GM12878 (cell line): Measurements from ENCODE around the gene ATF6. TPM values are rescaled to one million over a fixed set of nuclear protein-coding genes. Genes with fewer than 3 reads are reported as not detected.

ENCODE experiments used
- ATAC-seq: fragments of 200-7000 bp; cut with Tn5 transposase; 3 replicates; pipeline ENCODE4 v1.9.1; 2020; ENCODE audit warnings: mild to moderate bottlenecking, moderate library complexity
- BruUV-seq: library from RNA; stranded (reverse); fragments of 400-500 nt; replicated peaks from 2 replicates; lab custom pipeline; 2021; lab: Mats Ljungman, UMichigan
- CTCF ChIA-PET: fragments of 300-600 bp; sonication (Branson Sonifier 250); formaldehyde crosslinking; extraction: SDS; loops from one replicate; lab custom pipeline; 2021; ENCODE audit warnings: inconsistent platforms; lab: Yijun Ruan, JAX
- POLR2A ChIA-PET: fragments of 350-600 bp; formaldehyde crosslinking; extraction: SDS; loops from one replicate; lab custom pipeline; 2021; ENCODE audit warnings: inconsistent platforms; lab: Charles Lee
- RAD21 ChIA-PET: fragments of 300-600 bp; sonication (Branson Sonifier 250); formaldehyde crosslinking; loops from one replicate; lab custom pipeline; 2023; ENCODE audit warnings: antibody characterized with exemption; ENCODE audit not compliant: unreplicated experiment; lab: Charles Lee
- SMC1A ChIA-PET: fragments of 300-600 bp; sonication (Branson Sonifier 250); formaldehyde crosslinking; loops from one replicate; lab custom pipeline; 2023; ENCODE audit not compliant: unreplicated experiment, uncharacterized antibody; lab: Charles Lee
- DNase-seq: peaks from one replicate; pipeline ENCODE4 v3.0.0-alpha.2; 2011; ENCODE audit warnings: low read depth, low spot score
- FAIRE-seq: peaks from 3 replicates; lab custom pipeline; 2011; peaks lifted over from hg19 to GRCh38; lab: Jason Lieb, UNC
- H2AFZ ChIP-seq: 2 replicates; pipeline ENCODE4 v1.6.0; 2011; ENCODE audit warnings: low read depth, low read length, control low read depth; ENCODE audit not compliant: control insufficient read depth
- H3K27ac ChIP-seq: 2 replicates; pipeline ENCODE4 v1.5.1; 2011; ENCODE audit warnings: control low read depth; ENCODE audit not compliant: control insufficient read depth, insufficient read depth
- H3K27me3 ChIP-seq, 2 experiments: replicated peaks in 1 of 2; 2 replicates each; pipeline versions ENCODE4 v1.6.0 to v1.6.1; 2011; ENCODE audit warnings: low read length in 1 of 2; ENCODE audit not compliant: control insufficient read depth in 2 of 2, insufficient read depth in 2 of 2
- H3K36me3 ChIP-seq, 2 experiments: 2 replicates each; pipeline ENCODE4 v1.5.1; 2011; ENCODE audit warnings: low read length in 1 of 2; ENCODE audit not compliant: control insufficient read depth in 2 of 2, insufficient read depth in 2 of 2
- H3K4me1 ChIP-seq: 2 replicates; pipeline ENCODE4 v1.6.1; 2011; ENCODE audit warnings: mild to moderate bottlenecking, low read length, moderate library complexity, mixed read lengths; ENCODE audit not compliant: control insufficient read depth, insufficient read depth
- H3K4me2 ChIP-seq: 2 replicates; pipeline ENCODE4 v1.6.0; 2011; ENCODE audit warnings: control low read depth; ENCODE audit not compliant: control insufficient read depth, insufficient read depth
- H3K4me3 ChIP-seq: fragments of 200-600 bp; sonication (generic); 2 replicates; pipeline ENCODE4 v1.5.1; 2016
- H3K79me2 ChIP-seq: 2 replicates; pipeline ENCODE4 v1.6.0; 2011; ENCODE audit warnings: low read length; ENCODE audit not compliant: control insufficient read depth, insufficient read depth
- H3K9ac ChIP-seq: 2 replicates; pipeline ENCODE4 v1.8.0; 2011; ENCODE audit warnings: low read length, control low read depth, mixed read lengths; ENCODE audit not compliant: control insufficient read depth, insufficient read depth
- H3K9me3 ChIP-seq: replicated peaks from 3 replicates; pipeline ENCODE4 v1.5.1; 2011; ENCODE audit warnings: mild to moderate bottlenecking, low read length; ENCODE audit not compliant: control insufficient read depth, insufficient read depth
- H4K20me1 ChIP-seq: 2 replicates; pipeline ENCODE4 v1.6.0; 2011; ENCODE audit not compliant: control insufficient read depth, insufficient read depth
- CHD4 ChIP-seq: fragments of 200-600 bp; sonication (generic); IDR thresholded peaks from 2 replicates; pipeline ENCODE4 v1.6.1; 2016; ENCODE audit warnings: mild to moderate bottlenecking
- FOS ChIP-seq: IDR thresholded peaks from 3 replicates; pipeline ENCODE4 v1.6.1; 2011; ENCODE audit warnings: borderline replicate concordance; ENCODE audit not compliant: insufficient read length; ENCODE audit errors: extremely low read depth
- IKZF1 ChIP-seq: fragments of 450-650 bp; conservative IDR thresholded peaks from 2 replicates; pipeline ENCODE4 v1.6.1; 2017; ENCODE audit warnings: antibody characterized with exemption, mild to moderate bottlenecking
- MEF2A ChIP-seq: IDR thresholded peaks from 2 replicates; pipeline ENCODE4 v1.6.1; 2011; ENCODE audit warnings: low read depth, mild to moderate bottlenecking, low read length, moderate library complexity; ENCODE audit not compliant: insufficient read depth
- NR2C1 ChIP-seq: fragments of 450-650 bp; IDR thresholded peaks from 2 replicates; pipeline ENCODE4 v1.6.1; 2017; ENCODE audit warnings: antibody characterized with exemption, mild to moderate bottlenecking, moderate library complexity
- RELA ChIP-seq: fragments of 450-650 bp; IDR thresholded peaks from 2 replicates; pipeline ENCODE4 v1.8.0; 2014; ENCODE audit warnings: borderline replicate concordance; ENCODE audit not compliant: partially characterized antibody
- RUNX3 ChIP-seq: IDR thresholded peaks from 2 replicates; pipeline ENCODE4 v1.6.1; 2012; ENCODE audit warnings: low read length, inconsistent platforms
- SMAD1 ChIP-seq: fragments of 450-650 bp; IDR thresholded peaks from 2 replicates; pipeline ENCODE4 v1.6.1; 2018; ENCODE audit warnings: mild to moderate bottlenecking, low read depth; ENCODE audit not compliant: partially characterized antibody
- ZNF217 ChIP-seq: fragments of 450-650 bp; IDR thresholded peaks from 2 replicates; pipeline ENCODE4 v1.6.1; 2017; ENCODE audit warnings: antibody characterized with exemption, mild to moderate bottlenecking
- ZNF274 ChIP-seq: IDR thresholded peaks from one replicate; pipeline ENCODE4 v1.8.0; 2011; ENCODE audit not compliant: insufficient read length, insufficient read depth
- ZNF384 ChIP-seq: IDR thresholded peaks from 2 replicates; pipeline ENCODE4 v1.6.1; 2012; ENCODE audit warnings: low read depth, mild to moderate bottlenecking, low read length, improper control_type of control experiment, borderline replicate concordance
- WGBS: methylation state at CpG from one replicate; pipeline ENCODE4 v1.1.6; 2016; ENCODE audit warnings: low lambda C conversion rate; ENCODE audit not compliant: insufficient replicate concordance, insufficient coverage; ENCODE audit errors: missing lambda C conversion rate; 5-methylcytosine and 5-hydroxymethylcytosine counted together
- in situ Hi-C: fragments of 300-500 bp; cut with MboI; formaldehyde crosslinking; loops from 9 replicates; pipeline ENCODE4 v1.14.3; 2018; ENCODE audit warnings: mixed read lengths
- intact Hi-C: fragments of 100-400 bp; cut with micrococcal nuclease; formaldehyde crosslinking; loops from one replicate; pipeline ENCODE4 v1.14.2; 2022; ENCODE audit not compliant: unreplicated experiment
- polyA plus RNA-seq, 11 experiments: library from polyadenylated mRNA; depleted of rRNA in 4 of 11; unstranded in 6 of 11; stranded (reverse) in 5 of 11; fragments of >200 nt; fragmentation: Nextera tagmentation in 4 of 11; fragmentation: Illumina TruSeq in 1 of 11; extraction: Ambion mirVana in 4 of 11; extraction: Trizol in 1 of 11; gene quantifications; 1 replicate in 1 of 11; 2 replicates in 10 of 11; pipeline versions ENCODE4 v1.2.1 to v1.2.3, GENCODE V29; 2011 to 2016; ENCODE audit warnings: inconsistent platforms in 2 of 11, missing spikeins in 2 of 11, low read depth in 1 of 11
- total RNA-seq, 4 experiments: library from RNA; depleted of rRNA in 3 of 4; stranded (reverse); fragments of >200 nt in 3 of 4; fragmentation: Illumina TruSeq in 1 of 4; extraction: Trizol in 1 of 4; gene quantifications; 2 replicates each; pipeline versions ENCODE4 v1.2.1 to v1.2.3, GENCODE V29; 2013 to 2021
- TF ChIP-seq, protein P1 (sequence below): IDR thresholded peaks from 2 replicates; pipeline ENCODE4 v1.6.1; 2011; ENCODE audit warnings: low read depth, mild to moderate bottlenecking, low read length, moderate library complexity, borderline replicate concordance; ENCODE audit errors: extremely low read depth
- TF ChIP-seq, protein P2 (sequence below): fragments of 450-650 bp; IDR thresholded peaks from 2 replicates; pipeline ENCODE4 v1.6.1; 2017; ENCODE audit warnings: antibody characterized with exemption, mild to moderate bottlenecking, moderate library complexity

ATF6 gene
- total and polyA plus RNA-seq, 10 of the 15 experiments (the other 5 are each of a cell fraction or from before 2014, with no cell fraction given) = 7.8 to 24.3 (median 14.7) TPM

DNA sequence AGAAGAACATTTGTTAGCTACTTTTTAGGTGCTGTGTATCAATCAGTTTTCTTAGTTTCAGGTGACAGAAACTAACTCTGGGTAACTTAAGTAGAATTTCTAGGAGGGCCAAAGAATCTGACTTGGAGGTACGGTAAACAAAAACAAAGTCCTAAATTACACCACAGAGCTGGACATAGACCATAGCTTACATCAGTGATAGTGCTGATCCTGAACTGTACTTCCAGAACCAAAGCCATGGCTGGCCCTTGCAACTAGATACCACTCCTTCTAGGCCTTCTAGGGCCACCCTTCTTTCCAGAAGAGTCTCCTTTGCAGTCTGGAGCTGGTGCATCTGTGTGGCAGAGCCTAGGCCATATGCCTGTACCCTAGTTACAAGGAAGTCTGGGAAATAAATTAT is 163.0 kb downstream of the ATF6 start:
- no peaks in the 10 kb centered on the region for H3K79me2 ChIP-seq
- BruUV-seq = no TSS peak
- ATAC-seq (no peak), DNase-seq (no peak), FAIRE-seq (no peak)
- H2AFZ ChIP-seq = no peak overlapping the region
- ChIA-PET RAD21 (interaction anchor here (1.0 kb wide), 1 partner anchor 12 kb away, joined by 3 read pairs; no protein-coding TSS in a partner anchor), CTCF (interaction anchor here (0.7 to 1.3 kb wide), 3 partner anchors 10 to 109 kb away, joined by 3 to 4 read pairs (median 3); no protein-coding TSS in a partner anchor), SMC1A (interaction anchor here (1.0 to 1.3 kb wide), 4 partner anchors 12 to 24 kb away, joined by 3 read pairs; no protein-coding TSS in a partner anchor), POLR2A (no interaction called here)
- no peak overlapping the region for H3K9ac ChIP-seq
- H4K20me1 ChIP-seq = no peaks in the 10 kb centered on the region
- H3K4me1 ChIP-seq = peaks cover 15% of the 10 kb centered on the region
- H3K36me3 ChIP-seq = peaks cover 2 to 4% of the 10 kb centered on the region in 2 experiments; a peak in 2 of 4 replicates
- H3K9me3 ChIP-seq = no peaks in the 10 kb centered on the region
- intact Hi-C loops = no loop called here
- H3K27me3 ChIP-seq = no peaks in the 10 kb centered on the region
- H3K4me2 ChIP-seq = no peak overlapping the region
- in situ Hi-C loops = no loop called here
- no peak overlapping the region for H3K4me3 ChIP-seq
- TF ChIP-seq NR2C1 (no peak), ZNF274 (no peak), ZNF217 (no peak)
- WGBS = 89% methylated on average over 1 of the region's 1 CpG
- no peak overlapping the region for H3K27ac ChIP-seq

DNA sequence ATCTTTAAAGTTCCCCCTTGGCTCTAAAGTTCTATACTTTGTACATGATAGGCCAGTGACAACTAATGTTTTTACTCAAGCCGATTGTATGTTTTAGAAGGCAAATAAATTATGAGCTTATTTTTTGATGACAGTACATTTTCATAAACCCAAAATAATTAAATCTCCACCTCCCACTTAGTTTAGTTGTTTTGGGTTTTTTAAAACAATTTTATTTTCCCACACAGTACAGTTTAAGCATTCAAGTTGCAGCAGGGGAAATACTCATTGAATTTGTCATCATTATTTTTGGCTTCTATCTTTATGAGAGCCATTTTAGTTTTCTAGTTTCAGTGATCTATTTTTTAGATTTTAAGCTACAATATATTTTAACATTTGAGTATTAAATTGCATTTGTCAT is 163.9 kb downstream of the ATF6 start:
- no peak for DNase-seq
- Histone ChIP-seq H3K4me2 (no peak overlapping the region), H3K9ac (no peak overlapping the region), H3K79me2 (no peaks in the 10 kb centered on the region), H3K4me1 (peaks cover 17% of the 10 kb centered on the region), H3K9me3 (no peaks in the 10 kb centered on the region), H2AFZ (no peak overlapping the region), H3K27me3 (no peaks in the 10 kb centered on the region), H4K20me1 (no peaks in the 10 kb centered on the region), H3K4me3 (no peak overlapping the region), H3K27ac (no peak overlapping the region), H3K36me3 (peaks cover 2 to 4% of the 10 kb centered on the region in 2 experiments; a peak in 2 of 4 replicates)
- 100% methylated on average over 1 of the region's 1 CpG for WGBS
- CTCF ChIA-PET = interaction anchor here (0.9 to 1.3 kb wide), 3 partner anchors 9 to 28 kb away, joined by 3 to 4 read pairs (median 3); no protein-coding TSS in a partner anchor
- POLR2A ChIA-PET = no interaction called here
- BruUV-seq = no TSS peak
- FAIRE-seq = no peak
- no peak for ATAC-seq
- RAD21 ChIA-PET = no interaction called here
- in situ Hi-C loops = no loop called here
- TF ChIP-seq MEF2A (no peak), CHD4 (no peak), FOS (no peak), RUNX3 (no peak), ZNF384 (no peak), SMAD1 (no peak), RELA (no peak), IKZF1 (no peak)
- TF ChIP-seq, protein P1, sequence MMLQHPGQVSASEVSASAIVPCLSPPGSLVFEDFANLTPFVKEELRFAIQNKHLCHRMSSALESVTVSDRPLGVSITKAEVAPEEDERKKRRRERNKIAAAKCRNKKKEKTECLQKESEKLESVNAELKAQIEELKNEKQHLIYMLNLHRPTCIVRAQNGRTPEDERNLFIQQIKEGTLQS = no peak
- TF ChIP-seq, protein P2, sequence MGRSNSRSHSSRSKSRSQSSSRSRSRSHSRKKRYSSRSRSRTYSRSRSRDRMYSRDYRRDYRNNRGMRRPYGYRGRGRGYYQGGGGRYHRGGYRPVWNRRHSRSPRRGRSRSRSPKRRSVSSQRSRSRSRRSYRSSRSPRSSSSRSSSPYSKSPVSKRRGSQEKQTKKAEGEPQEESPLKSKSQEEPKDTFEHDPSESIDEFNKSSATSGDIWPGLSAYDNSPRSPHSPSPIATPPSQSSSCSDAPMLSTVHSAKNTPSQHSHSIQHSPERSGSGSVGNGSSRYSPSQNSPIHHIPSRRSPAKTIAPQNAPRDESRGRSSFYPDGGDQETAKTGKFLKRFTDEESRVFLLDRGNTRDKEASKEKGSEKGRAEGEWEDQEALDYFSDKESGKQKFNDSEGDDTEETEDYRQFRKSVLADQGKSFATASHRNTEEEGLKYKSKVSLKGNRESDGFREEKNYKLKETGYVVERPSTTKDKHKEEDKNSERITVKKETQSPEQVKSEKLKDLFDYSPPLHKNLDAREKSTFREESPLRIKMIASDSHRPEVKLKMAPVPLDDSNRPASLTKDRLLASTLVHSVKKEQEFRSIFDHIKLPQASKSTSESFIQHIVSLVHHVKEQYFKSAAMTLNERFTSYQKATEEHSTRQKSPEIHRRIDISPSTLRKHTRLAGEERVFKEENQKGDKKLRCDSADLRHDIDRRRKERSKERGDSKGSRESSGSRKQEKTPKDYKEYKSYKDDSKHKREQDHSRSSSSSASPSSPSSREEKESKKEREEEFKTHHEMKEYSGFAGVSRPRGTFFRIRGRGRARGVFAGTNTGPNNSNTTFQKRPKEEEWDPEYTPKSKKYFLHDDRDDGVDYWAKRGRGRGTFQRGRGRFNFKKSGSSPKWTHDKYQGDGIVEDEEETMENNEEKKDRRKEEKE = no peak
- intact Hi-C loops = no loop called here
- SMC1A ChIA-PET = interaction anchor here (1.1 kb wide), 1 partner anchor 13 kb away, joined by 3 read pairs; no protein-coding TSS in a partner anchor
